Epidermal melanocyte (primary cell): Measurements from ENCODE around the gene KCND2.

Source experiments
- DNase-seq: peaks from one replicate; pipeline ENCODE4 v3.0.0; 2011; ENCODE audit warnings: low spot score; ENCODE audit not compliant: insufficient read length

The KCND2 gene

DNA sequence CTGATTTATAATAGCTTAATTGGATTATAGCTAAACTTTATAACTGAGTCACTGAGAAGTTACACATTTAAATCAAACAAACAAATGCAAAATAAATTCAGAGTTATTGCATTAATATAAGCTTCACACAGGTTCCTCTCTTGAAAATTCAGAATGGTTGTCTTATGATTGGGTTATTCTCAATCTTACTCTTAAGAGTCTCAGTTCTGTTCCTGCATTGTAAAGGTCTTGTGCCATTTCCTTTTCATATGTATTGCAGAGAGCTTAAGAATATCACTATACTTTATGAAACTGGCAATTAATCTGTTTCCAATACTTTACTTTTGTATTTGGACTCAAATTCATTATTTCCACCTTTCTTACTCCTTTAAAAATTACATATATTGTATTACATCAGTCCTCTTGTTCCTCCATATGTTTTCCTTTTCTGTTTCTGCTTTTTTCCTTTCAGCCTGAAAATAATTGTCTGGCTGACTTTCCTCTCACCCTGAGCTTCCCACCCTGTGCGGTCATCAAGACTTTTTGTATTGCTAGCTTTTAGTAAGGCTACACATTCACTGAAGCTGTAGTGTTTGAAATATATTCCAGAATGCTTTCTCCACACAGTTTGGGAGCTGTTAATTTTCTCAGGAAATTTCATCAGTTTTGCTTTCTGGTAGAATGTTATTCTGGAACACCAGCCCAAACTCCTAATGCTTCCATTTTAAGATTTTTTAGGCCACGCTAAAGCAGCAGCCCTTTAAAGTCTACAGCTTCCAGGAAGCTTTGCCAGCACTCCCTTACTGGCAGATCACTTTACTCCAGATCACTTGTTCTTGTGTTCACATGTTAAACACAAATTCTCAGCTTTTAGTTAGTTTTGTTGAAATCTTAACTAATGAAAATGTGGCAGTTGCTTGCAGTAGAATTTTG, 139.4 kb downstream of the KCND2 start:
- no peak for DNase-seq

DNA sequence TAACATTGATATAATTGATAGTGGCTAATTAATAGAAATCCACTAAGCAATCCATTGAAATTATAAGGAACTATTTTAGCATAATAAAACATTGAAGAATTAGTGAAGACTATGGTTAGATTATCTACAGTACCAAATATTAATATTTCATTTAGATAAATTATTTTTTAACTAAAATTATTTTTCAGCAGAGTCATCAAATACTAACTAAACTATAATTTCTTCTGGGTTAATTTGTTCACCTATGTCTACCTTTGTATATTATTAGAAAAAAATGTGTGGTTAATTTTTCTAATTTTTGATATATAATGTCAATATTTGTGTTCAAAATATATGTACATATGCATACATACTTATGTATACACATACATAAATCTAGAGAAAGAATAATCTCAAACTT, 140.2 kb downstream of the KCND2 start:
- DNase-seq = no peak

DNA sequence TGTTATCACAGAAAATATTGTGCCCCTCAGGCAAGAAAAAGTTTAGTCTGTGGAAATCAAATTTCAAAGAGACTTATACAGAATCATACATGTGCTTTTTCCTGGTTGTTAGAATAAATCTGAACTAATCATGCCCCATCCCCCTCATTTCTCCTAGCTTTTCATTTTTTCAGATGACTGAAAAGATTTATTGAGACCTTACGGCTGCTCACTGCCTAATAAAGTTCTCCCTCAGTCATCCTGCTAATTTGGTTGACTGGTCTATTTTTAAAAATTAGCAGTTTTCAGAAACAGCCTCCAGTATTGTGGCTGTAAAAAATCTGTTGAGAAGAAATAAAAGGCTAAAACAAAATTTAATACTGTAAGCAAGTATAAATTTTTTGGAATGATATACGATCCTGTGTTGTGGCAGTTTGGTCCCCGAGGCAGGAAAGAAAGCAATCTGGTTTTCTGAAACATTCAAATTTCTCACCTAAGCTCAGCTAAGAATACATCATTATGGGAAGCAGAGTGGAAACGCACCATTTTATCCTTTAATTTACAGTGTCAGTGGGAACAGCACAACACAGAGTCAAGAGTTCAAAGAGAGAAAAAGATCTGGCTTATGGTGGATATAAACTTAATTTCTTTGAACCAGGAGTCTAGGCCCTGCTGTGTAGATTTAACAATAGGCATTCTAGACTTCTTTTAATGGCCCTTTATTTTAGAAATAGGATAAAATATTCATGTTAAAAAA, 144.4 kb downstream of the KCND2 start:
- no peak for DNase-seq

DNA sequence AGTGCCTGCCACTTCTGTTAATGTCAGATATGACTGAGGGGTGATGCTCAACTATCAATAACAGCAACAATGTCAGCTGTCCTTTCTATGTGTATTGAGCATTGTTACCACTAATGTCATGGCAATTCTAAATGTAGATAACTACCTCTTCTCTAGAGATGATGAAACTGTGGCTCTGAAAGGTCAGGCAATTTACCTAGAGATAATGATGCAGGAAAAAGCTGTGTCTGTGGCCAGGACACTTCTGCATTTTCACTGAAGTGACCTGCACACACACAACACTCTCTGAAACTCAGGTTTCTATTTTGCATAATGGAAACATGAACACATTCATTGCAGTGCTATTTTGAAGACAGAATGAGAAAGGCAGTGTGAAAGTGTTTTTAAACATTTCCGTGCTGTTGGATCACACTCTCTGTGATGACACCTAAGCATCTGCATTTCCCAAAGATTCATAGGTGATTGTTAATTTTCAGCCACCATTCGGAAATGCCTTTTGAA, 148.2 kb downstream of the KCND2 start:
- DNase-seq = no peak

DNA sequence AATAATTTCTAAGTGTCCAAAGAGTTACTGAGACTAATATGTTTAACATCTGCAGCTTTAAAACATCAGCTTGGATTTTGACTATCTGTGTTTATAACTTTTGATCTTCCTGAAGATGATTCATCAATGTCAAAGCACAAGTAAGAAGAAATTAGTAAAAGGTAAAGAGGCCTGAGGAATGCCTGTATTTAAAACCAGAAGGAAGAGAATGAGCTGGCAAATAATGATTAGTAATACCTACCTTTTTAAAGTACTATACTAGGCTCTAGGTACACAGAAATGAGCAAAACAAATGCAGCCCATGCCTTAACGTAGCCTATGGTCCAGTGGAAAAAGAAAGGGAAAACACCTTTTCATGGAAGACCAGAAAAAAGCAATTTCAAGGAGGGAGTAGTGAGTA, 158.0 kb downstream of the KCND2 start:
- no peak for DNase-seq

DNA sequence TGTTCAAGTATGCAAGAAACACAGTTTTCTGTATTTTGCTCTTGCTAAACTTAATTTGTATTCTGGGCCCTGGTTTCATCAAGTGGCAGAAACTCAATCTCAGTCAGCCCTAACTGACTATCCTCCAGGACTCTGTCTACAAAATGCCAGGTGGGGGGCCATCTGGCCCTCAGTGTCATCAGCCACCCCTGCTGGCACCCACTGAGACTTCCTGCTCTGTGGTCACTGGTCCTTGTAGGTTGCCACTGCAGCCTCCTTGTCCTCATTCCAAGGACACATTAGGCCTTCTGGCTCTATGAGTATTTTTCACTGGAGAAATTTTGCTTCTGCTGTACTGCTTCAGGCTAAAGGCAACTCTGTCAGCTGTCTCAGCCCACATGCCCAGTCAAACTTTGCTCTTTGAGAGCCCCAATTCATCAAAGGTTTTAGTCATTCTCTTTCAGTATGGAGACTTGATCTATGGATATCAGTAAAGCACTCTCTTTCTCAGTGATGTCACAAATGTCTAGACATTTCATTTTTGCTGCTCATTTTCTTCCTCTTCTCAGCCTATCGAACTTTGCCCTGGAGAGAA, 163.6 kb downstream of the KCND2 start:
- no peak for DNase-seq

DNA sequence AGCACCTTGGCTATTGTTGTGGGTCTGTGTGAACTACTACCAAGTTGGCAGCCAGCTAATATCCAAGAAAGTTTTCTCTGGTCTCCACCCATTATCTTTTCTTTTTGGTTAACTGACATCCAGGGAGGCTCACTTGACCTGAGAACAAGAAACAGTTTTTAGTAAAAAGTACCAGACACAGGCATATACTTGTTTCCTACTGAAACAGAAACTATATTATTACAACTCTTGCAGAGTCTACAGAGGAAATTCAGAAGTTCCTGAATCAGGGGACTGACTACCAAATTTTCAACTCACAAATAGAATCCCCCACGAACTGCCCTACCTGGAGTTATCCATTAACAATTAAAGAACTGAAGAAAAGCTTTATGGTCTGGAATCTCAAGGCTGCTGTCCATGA, 168.9 kb downstream of the KCND2 start:
- DNase-seq = no peak

DNA sequence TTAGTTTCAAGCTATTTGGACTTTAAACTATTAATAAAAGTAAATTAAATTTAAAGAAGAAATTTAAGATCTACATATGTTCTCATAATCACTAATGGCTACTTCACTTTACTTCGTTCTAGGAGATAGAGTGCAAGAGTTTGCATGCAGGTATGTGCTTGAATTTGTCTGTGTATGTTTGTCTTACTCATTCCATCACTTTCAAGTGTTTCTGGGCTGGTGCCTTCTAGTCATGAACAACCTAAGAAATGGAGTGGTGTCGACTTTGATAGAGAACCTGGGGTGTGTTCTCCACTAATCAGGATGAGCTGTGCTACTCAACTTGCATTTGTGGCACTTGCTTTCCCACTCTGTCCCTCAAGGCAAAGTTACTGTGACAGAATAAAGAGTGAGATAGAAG, 169.9 kb downstream of the KCND2 start:
- DNase-seq = no peak

DNA sequence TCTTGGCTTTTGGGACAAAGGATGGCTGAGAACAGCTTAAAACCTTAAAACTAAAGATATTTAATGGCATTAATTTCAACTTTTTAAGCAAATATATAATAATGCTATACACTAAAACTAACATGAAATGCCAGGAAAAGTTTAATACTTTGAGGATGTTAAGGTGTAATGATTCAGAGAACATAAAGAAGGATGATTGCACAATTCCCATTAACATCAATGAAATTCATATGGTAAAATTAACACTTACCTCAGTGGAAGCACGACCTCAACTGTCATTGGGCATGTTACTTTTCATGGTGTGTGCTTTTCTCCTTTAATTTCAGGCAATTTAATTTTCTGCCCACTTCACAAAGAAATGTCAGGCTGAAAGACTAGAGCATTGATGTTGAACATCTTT, 171.7 kb downstream of the KCND2 start:
- DNase-seq = no peak

DNA sequence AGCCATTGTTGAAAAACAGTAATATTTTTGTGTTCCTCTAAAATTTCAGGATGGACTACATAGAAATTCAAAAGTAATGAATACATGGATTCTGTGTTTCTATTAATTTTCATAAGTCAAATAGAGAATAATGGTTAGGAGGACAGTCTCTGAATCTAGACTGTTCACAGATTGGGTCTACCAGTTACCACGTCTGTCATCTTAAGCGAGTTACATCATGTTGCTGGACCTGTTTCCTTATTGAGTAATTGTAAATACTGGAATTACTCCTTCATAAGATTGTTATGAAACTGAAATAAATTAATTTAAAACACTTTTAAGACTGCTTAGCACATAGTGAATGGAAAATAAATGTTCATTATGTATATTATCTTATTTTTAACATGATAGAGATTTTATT, 172.3 kb downstream of the KCND2 start:
- no peak for DNase-seq

DNA sequence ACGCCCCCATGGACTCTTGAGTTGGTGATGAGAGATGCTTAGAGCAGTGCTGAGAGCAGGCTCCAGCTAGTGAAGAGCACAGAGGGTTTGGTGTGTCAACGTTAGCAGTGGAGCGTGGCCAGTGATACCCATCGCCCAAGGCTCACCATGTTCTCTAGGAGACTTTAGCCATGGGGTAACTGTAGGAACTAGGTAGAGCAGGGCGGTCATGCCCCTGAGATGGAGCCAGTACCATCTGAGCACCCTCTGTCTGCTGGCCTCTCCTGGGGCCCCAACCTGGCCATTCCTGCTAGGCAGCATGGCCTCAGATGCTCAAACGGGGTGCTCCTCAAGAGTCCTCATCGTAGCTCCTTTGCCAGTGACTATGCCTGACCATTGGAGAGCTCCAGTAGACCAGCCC, 179.7 kb downstream of the KCND2 start:
- DNase-seq = no peak

DNA sequence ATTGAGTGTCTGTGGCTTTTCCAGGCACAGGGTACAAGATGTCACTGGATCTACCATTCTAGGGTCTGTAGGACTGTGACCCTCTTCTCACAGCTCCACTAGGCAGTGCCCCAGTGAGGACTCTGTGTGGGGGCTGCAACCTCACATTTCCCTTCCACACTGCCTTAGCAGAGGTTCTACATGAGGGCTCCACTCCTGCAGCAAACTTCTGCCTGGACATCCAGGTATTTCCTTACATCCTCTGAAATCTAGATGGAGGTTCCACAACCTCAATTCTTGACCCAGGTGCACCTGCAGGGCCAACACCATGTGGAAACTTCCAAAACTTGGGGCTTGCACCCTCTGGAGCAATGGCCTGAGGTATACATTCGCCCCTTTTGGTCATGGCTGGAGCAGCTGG, 183.7 kb downstream of the KCND2 start:
- no peak for DNase-seq

DNA sequence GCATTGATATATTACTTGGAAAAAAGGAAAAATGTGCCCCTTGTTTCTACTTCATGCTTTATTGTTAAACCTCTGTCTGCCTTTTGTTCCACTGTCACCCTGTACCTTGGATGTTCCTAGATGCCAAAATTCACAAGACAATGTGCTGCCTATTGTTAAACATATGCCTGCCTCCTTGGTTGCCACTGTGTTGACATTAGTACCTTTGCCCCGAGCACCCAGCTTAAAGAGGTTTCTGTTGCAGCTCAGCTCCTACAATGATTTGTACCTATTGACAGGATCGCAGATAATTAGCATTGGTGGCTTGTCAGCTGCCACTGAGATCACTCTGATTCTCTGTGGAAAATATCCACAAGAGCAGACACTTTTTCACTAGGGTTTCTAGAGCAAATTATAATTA, 188.0 kb downstream of the KCND2 start:
- DNase-seq = no peak

DNA sequence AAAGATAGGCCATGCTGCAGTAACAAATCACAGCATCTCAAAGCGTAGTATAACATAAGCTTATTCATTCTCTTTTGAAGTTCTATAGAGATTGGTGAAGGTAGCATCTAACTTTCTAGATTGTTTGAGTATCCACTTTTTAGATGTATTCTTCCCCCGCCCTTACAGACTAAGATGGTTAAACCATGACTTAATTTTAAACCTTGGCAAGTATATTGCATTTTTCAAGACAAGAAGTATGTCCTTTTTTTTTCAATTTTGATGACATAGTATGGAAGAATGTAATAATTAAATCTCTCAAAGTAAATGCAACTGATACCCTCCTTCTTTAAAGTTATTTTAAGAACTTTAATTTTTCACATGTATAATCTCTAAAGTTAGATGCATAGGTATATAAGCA, 190.0 kb downstream of the KCND2 start:
- DNase-seq = no peak

DNA sequence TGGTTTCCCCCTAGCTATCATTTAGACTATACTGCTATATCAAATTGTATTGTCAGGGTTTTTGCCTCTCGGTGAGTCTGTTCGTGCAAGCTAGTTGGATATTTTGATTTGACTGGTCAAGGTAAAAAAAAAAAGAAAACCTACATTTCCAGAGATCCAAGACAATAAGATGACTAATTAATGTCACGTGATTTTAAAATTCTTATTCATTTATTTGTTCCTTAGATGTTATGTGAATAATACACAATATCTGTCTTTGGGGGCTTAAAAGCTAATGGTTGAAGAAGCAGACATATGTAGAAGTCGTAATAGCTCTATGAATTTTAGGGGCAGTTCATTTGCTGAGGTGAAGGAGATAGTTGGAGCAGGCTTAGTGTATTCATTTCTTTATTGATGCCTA, 191.1 kb downstream of the KCND2 start:
- no peak for DNase-seq

DNA sequence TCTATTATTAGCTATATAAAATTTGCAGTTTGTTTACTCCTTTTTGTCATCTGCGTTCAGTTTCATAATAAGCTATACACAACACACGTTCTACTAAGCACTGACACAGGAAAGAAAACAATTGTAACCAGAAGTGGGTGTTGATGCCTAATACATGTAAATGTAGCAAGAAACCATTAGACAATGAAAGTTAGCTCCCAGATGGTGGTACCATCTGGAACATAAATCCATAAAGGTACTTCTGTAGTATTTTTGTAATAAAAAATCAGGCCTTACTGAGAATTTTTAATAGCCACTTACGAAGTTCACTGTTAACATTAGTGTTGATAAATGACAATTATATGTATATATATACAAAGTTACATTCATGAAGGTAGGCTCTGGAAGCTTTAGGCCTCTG, 194.7 kb downstream of the KCND2 start:
- no peak for DNase-seq

DNA sequence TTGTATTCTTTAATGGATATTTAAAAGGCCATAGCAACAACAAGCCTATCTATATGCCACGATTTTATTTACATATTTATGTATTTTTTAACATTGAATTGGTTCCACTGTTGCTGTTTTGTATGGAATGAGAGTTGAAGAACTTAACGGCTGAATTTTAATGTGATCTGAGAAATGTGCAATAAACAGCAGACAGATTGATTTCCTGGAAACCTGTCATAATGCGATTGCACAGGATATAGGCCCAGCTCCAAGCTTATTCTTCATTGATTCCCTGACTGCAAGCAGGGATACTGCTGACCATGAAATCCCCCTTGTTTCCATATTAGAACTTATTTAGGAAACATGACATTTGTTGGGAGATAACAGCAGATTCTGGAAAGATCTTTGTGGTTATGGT, 195.6 kb downstream of the KCND2 start:
- DNase-seq = no peak

DNA sequence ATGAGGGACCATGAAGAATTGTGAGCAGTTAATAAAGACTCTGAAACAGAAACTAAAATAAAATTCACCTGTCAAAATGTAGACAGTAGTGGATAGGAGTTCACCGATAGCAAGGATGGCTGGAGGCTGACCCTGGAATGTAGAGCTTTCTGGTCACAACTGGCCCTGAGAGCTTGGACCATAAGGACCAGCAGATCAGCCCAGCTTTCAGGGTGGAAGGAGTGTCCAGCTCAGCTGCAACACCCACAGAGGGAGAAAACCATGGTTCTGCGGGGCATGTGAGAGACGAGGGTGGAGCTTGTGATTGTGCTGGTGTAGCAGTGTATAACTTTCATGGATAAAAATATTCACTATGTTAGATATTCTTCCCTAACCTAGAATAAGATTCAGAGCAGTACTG, 199.9 kb downstream of the KCND2 start:
- DNase-seq = no peak

DNA sequence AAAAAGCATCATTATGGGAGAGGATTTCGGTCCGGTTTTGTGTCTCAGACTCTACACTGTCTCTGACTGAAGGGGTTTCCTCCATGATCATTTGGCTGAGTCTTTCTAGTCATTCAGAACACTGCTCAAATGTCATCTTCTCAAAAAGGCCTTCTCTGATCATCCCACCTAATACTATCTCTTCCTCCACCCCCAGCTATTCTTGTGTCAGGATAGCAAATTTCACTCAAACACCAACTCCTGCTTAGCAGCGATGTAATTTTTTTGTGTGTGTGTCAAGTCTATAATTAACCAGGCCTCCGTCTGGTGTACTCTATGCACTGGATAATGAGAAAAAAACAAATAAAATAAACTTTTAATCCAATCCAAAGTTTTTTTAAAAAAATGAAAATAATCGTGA, 200.4 kb downstream of the KCND2 start:
- no peak for DNase-seq

DNA sequence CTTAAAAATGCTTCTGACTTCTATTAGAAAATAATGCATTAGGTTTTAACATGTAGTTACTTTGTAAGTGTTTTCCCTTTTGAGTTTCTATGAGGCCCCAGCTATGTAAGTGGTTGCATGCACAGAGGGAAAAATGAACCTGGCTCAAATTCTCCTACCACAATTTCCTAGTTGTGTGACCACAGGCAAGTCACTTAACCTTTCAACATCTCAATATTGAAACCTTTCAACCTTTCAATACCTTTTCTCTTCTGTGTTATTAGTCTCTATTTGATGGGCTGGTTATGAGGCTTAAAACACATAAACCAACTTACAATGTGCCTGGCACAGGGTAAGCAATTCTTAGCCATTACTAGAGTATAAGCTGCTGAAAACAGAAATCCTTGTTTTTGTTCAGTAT, 203.0 kb downstream of the KCND2 start:
- no peak for DNase-seq

DNA sequence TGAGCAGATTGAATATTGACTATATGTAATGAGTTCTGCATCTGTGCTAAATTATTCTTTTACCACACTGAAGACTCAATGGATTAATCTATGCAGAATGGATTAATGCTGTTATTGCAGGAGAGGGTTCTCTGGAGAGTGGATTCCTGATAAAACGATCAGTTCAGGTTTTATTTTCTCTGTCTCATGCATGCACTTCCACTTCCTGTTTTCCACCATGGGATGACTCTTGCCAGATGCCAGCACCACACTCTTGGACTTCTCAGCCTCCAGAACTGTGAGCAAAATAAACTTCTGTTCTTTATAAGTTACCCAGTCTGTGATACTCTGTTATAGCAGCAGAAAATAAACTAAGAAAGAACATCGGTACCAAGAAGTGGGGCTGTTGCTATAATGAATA, 207.5 kb downstream of the KCND2 start:
- DNase-seq = no peak

DNA sequence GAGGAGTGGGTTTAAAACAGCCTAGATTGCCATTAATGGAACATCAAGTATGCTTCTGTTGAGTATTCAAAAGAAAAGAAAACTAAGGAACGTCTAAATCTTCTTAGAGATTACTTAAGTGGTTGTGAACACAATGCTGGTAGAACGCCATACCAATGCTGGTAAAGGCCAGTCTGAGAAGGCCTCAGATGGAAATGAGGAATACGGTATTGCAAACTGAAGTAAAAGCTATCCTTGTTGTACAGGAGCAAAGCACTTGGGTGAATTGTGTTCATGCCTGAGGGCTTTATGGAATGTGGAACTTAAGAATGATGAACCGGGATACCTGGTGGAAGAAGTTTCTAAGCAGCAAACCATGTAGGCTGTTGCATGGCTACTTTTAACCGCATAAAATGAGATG, 208.0 kb downstream of the KCND2 start:
- no peak for DNase-seq
